ENCODE data around the gene LIMCH1.

GRCh38 chr4:41573502-41574001, 35.6 kb downstream of the LIMCH1 start:
- TF ChIP-seq POLR2AphosphoS5 (IDR thresholded peaks at IDR 0.05) (no peak), CTCF (IDR thresholded peaks at IDR 0.05) (no peak)
